Measurements from ENCODE around the gene ABRACL.

The ABRACL gene

DNA sequence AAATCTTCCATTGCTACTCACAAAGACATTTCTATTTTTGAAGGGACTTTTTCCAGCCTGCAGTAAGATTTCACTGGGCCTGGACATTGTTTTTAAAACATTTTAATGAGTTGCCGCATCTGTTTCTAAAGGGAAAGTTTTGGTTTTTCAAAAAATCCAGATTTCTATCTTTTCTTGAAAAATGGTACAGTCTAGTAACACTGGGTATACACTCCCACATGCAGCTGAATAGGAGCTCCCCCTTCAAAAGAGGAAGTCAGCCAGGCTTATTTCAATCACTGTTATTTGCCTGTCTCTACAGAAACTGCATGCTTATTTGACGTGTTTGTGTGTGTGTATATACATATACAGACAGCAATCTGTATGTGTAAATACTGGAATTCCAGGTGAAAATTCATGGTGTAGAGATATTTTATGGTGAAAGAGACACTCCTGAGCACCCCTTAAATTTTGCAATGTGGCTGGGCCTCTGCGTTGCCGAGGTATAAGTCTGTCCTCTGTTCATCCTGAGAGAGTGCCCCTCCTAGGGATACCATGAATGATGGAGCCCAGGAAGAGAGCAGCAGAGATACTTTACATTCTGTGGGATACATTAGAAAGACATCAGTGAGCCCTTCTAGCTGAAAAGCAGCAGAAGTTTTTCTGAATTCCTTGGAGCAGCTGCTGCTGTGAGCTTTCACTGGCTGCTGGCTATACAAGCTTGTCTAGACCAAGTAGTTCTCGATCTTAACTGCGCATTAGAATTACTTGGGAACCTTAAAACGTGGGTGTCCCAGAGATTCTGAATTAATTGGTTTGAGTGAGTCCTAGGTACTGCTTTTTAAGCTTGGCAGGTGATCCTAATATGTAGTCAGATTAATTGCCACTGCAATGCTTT lies 12.0 kb upstream of the ABRACL start:
- ATAC-seq = no peak
- no peak for TF ChIP-seq ARNTL (CRISPR knock-in tag; IDR thresholded peaks at IDR 0.05; ENCODE audit: borderline replicate concordance, low read depth)

DNA sequence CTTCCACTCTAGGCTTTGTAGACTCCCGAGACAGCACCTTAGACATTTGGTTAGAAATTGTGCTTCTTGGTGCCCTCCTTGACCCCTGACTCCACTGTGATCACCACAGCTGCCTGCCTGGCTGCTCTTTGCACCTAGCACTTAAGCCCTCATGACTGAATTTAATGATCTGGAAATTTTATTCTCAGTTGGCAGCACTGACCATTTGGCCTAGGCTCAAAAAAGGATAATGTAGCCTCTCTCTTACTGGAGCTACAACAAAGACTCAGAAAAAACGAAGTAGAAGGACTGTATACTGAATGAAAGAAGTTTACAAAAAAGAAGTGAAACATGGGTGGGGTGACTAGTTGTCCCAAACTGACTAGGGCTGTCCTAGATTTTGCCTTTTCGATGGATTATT lies 11.3 kb upstream of the ABRACL start:
- no peak for ATAC-seq
- TF ChIP-seq ZNF70 (CRISPR knock-in tag; IDR thresholded peaks at IDR 0.05) = no peak
- TF ChIP-seq ZFP3 (CRISPR knock-in tag; IDR thresholded peaks at IDR 0.05) = no peak
- no peak for TF ChIP-seq TOX (CRISPR knock-in tag; IDR thresholded peaks at IDR 0.05; ENCODE audit: borderline replicate concordance)
- no peak for TF ChIP-seq ESRRG (CRISPR knock-in tag; IDR thresholded peaks at IDR 0.05)
- TF ChIP-seq, protein P1, sequence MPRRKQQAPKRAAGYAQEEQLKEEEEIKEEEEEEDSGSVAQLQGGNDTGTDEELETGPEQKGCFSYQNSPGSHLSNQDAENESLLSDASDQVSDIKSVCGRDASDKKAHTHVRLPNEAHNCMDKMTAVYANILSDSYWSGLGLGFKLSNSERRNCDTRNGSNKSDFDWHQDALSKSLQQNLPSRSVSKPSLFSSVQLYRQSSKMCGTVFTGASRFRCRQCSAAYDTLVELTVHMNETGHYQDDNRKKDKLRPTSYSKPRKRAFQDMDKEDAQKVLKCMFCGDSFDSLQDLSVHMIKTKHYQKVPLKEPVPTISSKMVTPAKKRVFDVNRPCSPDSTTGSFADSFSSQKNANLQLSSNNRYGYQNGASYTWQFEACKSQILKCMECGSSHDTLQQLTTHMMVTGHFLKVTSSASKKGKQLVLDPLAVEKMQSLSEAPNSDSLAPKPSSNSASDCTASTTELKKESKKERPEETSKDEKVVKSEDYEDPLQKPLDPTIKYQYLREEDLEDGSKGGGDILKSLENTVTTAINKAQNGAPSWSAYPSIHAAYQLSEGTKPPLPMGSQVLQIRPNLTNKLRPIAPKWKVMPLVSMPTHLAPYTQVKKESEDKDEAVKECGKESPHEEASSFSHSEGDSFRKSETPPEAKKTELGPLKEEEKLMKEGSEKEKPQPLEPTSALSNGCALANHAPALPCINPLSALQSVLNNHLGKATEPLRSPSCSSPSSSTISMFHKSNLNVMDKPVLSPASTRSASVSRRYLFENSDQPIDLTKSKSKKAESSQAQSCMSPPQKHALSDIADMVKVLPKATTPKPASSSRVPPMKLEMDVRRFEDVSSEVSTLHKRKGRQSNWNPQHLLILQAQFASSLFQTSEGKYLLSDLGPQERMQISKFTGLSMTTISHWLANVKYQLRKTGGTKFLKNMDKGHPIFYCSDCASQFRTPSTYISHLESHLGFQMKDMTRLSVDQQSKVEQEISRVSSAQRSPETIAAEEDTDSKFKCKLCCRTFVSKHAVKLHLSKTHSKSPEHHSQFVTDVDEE (CRISPR knock-in tag; IDR thresholded peaks at IDR 0.05) = no peak
- no peak for TF ChIP-seq GLIS3 (CRISPR knock-in tag; IDR thresholded peaks at IDR 0.05)
- no peak for TF ChIP-seq TCF4 (CRISPR knock-in tag; IDR thresholded peaks at IDR 0.05; ENCODE audit: borderline replicate concordance)
- TF ChIP-seq OSR1 (CRISPR knock-in tag; IDR thresholded peaks at IDR 0.05) = no peak
- no peak for TF ChIP-seq ARNTL (CRISPR knock-in tag; IDR thresholded peaks at IDR 0.05; ENCODE audit: borderline replicate concordance, low read depth)
- TF ChIP-seq, protein P2, sequence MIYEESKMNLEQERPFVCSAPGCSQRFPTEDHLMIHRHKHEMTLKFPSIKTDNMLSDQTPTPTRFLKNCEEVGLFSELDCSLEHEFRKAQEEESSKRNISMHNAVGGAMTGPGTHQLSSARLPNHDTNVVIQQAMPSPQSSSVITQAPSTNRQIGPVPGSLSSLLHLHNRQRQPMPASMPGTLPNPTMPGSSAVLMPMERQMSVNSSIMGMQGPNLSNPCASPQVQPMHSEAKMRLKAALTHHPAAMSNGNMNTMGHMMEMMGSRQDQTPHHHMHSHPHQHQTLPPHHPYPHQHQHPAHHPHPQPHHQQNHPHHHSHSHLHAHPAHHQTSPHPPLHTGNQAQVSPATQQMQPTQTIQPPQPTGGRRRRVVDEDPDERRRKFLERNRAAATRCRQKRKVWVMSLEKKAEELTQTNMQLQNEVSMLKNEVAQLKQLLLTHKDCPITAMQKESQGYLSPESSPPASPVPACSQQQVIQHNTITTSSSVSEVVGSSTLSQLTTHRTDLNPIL (CRISPR knock-in tag; IDR thresholded peaks at IDR 0.05; ENCODE audit: low read depth) = no peak
- no peak for TF ChIP-seq SNAI2 (CRISPR knock-in tag; IDR thresholded peaks at IDR 0.05)
- no peak for TF ChIP-seq ZFP30 (CRISPR knock-in tag; IDR thresholded peaks at IDR 0.05)
- TF ChIP-seq, protein P3, sequence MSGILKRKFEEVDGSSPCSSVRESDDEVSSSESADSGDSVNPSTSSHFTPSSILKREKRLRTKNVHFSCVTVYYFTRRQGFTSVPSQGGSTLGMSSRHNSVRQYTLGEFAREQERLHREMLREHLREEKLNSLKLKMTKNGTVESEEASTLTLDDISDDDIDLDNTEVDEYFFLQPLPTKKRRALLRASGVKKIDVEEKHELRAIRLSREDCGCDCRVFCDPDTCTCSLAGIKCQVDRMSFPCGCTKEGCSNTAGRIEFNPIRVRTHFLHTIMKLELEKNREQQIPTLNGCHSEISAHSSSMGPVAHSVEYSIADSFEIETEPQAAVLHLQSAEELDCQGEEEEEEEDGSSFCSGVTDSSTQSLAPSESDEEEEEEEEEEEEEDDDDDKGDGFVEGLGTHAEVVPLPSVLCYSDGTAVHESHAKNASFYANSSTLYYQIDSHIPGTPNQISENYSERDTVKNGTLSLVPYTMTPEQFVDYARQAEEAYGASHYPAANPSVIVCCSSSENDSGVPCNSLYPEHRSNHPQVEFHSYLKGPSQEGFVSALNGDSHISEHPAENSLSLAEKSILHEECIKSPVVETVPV (CRISPR knock-in tag; IDR thresholded peaks at IDR 0.05) = no peak
- TF ChIP-seq CSDC2 (CRISPR knock-in tag; IDR thresholded peaks at IDR 0.05) = no peak
- TF ChIP-seq ISL1 (CRISPR knock-in tag; IDR thresholded peaks at IDR 0.05) = no peak
- TF ChIP-seq RARB (CRISPR knock-in tag; IDR thresholded peaks at IDR 0.05) = no peak
- TF ChIP-seq, protein P4, sequence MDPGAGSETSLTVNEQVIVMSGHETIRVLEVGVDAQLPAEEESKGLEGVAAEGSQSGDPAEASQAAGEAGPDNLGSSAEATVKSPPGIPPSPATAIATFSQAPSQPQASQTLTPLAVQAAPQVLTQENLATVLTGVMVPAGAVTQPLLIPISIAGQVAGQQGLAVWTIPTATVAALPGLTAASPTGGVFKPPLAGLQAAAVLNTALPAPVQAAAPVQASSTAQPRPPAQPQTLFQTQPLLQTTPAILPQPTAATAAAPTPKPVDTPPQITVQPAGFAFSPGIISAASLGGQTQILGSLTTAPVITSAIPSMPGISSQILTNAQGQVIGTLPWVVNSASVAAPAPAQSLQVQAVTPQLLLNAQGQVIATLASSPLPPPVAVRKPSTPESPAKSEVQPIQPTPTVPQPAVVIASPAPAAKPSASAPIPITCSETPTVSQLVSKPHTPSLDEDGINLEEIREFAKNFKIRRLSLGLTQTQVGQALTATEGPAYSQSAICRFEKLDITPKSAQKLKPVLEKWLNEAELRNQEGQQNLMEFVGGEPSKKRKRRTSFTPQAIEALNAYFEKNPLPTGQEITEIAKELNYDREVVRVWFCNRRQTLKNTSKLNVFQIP (CRISPR knock-in tag; IDR thresholded peaks at IDR 0.05; ENCODE audit: borderline replicate concordance, low read depth) = no peak
- no peak for TF ChIP-seq ZNF8 (CRISPR knock-in tag; IDR thresholded peaks at IDR 0.05)
- TF ChIP-seq, protein P5, sequence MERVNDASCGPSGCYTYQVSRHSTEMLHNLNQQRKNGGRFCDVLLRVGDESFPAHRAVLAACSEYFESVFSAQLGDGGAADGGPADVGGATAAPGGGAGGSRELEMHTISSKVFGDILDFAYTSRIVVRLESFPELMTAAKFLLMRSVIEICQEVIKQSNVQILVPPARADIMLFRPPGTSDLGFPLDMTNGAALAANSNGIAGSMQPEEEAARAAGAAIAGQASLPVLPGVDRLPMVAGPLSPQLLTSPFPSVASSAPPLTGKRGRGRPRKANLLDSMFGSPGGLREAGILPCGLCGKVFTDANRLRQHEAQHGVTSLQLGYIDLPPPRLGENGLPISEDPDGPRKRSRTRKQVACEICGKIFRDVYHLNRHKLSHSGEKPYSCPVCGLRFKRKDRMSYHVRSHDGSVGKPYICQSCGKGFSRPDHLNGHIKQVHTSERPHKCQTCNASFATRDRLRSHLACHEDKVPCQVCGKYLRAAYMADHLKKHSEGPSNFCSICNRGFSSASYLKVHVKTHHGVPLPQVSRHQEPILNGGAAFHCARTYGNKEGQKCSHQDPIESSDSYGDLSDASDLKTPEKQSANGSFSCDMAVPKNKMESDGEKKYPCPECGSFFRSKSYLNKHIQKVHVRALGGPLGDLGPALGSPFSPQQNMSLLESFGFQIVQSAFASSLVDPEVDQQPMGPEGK (CRISPR knock-in tag; IDR thresholded peaks at IDR 0.05; ENCODE audit: borderline replicate concordance) = no peak

DNA sequence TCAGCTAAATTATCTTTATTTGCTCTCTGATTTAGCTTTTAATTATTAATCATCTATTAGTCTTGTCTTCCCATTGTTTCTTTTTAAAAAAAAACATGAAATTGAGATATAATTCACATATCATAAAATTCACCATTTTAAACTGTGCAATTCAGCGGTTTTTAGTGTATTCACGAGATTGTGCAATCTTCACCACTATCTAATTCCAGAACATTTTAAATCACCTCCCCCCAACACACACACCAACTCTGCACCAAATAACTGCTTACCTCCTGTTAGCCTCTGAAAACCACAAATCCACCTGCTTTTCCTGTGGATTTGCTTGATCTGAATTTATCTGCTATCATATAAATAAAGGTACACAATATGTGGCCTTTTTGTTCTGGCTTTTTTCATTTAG lies 8.8 kb upstream of the ABRACL start:
- no peak for TF ChIP-seq RARB (CRISPR knock-in tag; IDR thresholded peaks at IDR 0.05)
- TF ChIP-seq, protein P5 (CRISPR knock-in tag; IDR thresholded peaks at IDR 0.05; ENCODE audit: borderline replicate concordance) = no peak
- no peak for ATAC-seq
